HG03521 (cell line): Measurements from ENCODE around the gene CYP26B1.

ENCODE experiments used
- ATAC-seq: cut with Tn5 transposase; IDR thresholded peaks from one replicate; pipeline ENCODE4 v1.9.1; 2021; ENCODE audit warnings: mild to moderate bottlenecking, moderate library complexity; ENCODE audit not compliant: unreplicated experiment

CYP26B1 gene

GRCh38 chr2:72155151-72155550 lies 7.5 kb upstream of the CYP26B1 start:
- no peak for ATAC-seq

- ATAC-seq = no peak
Measured at GRCh38 chr2:72154386-72154975, 6.8 kb upstream of the CYP26B1 start.

GRCh38 chr2:72153924-72154323 lies 6.3 kb upstream of the CYP26B1 start:
- no peak for ATAC-seq

GRCh38 chr2:72153026-72153791 lies 5.5 kb upstream of the CYP26B1 start:
- no peak for ATAC-seq

GRCh38 chr2:72150861-72151356 lies 3.2 kb upstream of the CYP26B1 start:
- ATAC-seq = no peak

GRCh38 chr2:72150157-72150860 lies 2.6 kb upstream of the CYP26B1 start:
- ATAC-seq = peak; percentile 68

GRCh38 chr2:72149556-72150156 lies 2.0 kb upstream of the CYP26B1 start:
- ATAC-seq = no peak

GRCh38 chr2:72148837-72149555 lies 1.3 kb upstream of the CYP26B1 start:
- ATAC-seq = no peak

- ATAC-seq = no peak
Measured at GRCh38 chr2:72148003-72148836, 558 bp upstream of the CYP26B1 start.

- no peak for ATAC-seq
Measured at GRCh38 chr2:72146347-72147302, 1.0 kb downstream of the CYP26B1 start.

- no peak for ATAC-seq
Measured at GRCh38 chr2:72145658-72146329, 1.9 kb downstream of the CYP26B1 start.

GRCh38 chr2:72145289-72145657 lies 2.4 kb downstream of the CYP26B1 start:
- ATAC-seq = no peak

- ATAC-seq = no peak
Measured at GRCh38 chr2:72144632-72145288, 2.9 kb downstream of the CYP26B1 start.

- ATAC-seq = no peak
Measured at GRCh38 chr2:72144274-72144631, 3.4 kb downstream of the CYP26B1 start.

GRCh38 chr2:72143441-72144273 lies 4.0 kb downstream of the CYP26B1 start:
- ATAC-seq = no peak

- no peak for ATAC-seq
Measured at GRCh38 chr2:72142570-72143440, 4.9 kb downstream of the CYP26B1 start.
